ENCODE results near the gene SCARB1. TPM values are rescaled to one million over a fixed set of nuclear protein-coding genes. Genes with fewer than 3 reads are reported as not detected.

Gene SCARB1
- total RNA-seq, 1 donor, result 11.3 TPM

DNA sequence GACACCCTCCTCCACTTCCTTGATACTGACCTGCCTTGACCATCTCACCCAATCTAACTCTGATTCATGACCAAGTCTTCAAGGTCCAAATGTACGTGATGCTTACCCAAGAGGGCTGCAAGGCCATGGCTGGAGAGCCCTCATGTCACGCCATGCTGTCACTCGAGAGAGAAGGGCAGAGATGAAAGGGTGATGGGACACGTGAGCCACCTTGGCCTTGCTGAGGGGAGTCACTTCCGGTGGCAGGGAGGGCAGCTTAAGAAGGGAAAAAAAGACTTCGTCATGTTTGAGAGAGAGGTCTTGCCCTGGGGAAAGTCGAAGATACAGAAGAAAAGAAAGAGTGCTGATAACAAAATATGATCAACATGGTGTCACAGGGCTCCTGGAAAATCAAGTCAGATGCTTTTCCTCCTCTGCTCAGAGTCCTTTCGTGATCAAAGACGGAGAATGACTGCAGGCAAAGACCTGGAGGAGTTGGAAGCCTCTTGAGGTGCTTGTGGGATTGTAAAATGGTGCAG is 3.3 kb upstream of the SCARB1 start:
- no peak overlapping the region for H3K4me3 ChIP-seq (ENCODE audit: low read depth, low read length)
- DNase-seq (ENCODE audit: low read depth), result no peak
- TF ChIP-seq, protein P1, sequence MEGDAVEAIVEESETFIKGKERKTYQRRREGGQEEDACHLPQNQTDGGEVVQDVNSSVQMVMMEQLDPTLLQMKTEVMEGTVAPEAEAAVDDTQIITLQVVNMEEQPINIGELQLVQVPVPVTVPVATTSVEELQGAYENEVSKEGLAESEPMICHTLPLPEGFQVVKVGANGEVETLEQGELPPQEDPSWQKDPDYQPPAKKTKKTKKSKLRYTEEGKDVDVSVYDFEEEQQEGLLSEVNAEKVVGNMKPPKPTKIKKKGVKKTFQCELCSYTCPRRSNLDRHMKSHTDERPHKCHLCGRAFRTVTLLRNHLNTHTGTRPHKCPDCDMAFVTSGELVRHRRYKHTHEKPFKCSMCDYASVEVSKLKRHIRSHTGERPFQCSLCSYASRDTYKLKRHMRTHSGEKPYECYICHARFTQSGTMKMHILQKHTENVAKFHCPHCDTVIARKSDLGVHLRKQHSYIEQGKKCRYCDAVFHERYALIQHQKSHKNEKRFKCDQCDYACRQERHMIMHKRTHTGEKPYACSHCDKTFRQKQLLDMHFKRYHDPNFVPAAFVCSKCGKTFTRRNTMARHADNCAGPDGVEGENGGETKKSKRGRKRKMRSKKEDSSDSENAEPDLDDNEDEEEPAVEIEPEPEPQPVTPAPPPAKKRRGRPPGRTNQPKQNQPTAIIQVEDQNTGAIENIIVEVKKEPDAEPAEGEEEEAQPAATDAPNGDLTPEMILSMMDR (IDR thresholded peaks at IDR 0.05; ENCODE audit: insufficient read depth, low read length), result no peak

DNA sequence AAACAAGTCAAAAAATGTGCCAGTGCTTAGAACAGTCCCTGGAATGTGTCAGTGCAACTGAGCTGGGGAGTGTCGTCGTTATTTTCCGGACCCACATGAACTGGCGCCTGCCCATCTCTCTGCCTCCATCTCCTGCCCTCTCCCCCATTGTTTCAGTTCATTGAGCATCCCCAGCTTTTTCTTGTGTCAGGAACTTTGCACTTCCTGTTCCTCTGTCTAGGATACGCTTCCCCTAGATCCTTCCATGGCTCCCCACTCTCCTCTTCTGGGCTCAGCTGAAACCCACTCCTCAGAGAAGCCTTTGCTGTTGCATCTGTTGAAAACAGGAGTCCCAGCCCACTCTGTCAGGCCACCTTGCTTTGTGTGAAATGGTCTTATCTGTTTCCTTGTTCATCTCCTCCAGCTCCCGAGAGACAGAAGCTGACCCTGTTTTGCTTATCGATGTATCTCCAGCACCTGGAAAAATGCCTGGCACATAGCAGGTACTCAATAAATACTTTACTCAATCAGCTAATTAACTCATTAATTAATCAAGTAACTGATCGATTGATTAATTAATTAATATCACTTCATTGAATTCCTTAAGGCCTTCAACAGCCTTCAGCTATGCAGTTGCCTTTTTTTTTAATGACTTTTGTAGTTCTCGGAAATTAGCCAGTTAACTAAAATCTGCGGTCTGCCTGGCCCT is 2.7 kb upstream of the SCARB1 start:
- DNase-seq (ENCODE audit: low read depth), result no peak
- TF ChIP-seq, protein P1 (IDR thresholded peaks at IDR 0.05; ENCODE audit: insufficient read depth, low read length), result no peak
- no peak overlapping the region for H3K4me3 ChIP-seq (ENCODE audit: low read depth, low read length)

DNA sequence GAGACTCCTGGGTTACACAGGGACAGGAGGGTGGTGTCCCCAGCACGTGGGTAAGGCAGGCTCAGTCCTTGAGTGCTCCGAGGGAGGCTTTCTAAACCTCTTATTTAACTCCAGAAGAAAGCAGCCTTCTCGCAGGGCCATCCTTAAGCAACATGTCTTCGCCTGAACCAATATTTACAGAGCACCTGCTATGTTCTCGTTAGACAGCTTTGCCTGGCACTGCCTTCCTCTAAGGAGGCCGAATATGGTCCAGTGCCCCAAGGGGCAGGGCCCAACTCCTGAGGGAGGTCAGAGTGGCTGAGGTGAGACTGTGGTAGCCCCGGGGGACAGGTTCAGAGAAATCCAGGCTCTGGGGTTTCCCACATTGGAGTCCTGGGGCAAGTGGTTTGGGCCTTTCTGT is 2.1 kb upstream of the SCARB1 start:
- no peak for DNase-seq (ENCODE audit: low read depth)
- TF ChIP-seq, protein P1 (IDR thresholded peaks at IDR 0.05; ENCODE audit: insufficient read depth, low read length), result no peak
- no peak overlapping the region for H3K4me3 ChIP-seq (ENCODE audit: low read depth, low read length)

DNA sequence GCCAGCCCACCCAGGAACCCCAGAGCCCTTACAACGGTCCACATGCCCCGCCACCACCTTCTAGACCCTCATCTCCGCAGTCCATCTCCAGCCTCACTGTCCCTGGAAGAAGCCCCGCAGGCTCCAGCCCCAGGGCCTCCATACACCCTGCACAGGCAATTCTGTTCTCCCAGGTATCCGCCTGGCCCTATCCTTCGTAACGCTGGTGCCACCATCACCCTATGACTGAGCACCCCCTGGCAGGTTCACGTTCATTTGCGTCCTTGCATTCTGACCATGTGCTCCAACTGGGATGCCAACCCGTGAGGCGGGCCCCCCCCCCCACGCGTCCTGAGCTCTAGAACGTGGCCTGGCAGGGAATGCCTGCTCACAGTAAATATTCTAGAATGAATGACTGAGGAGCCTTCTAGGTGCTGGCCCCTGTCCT is 675 bp upstream of the SCARB1 start:
- no peak for DNase-seq (ENCODE audit: low read depth)
- peak overlapping the region; percentile 55 for H3K4me3 ChIP-seq (ENCODE audit: low read depth, low read length)
- TF ChIP-seq, protein P1 (IDR thresholded peaks at IDR 0.05; ENCODE audit: insufficient read depth, low read length), result no peak

DNA sequence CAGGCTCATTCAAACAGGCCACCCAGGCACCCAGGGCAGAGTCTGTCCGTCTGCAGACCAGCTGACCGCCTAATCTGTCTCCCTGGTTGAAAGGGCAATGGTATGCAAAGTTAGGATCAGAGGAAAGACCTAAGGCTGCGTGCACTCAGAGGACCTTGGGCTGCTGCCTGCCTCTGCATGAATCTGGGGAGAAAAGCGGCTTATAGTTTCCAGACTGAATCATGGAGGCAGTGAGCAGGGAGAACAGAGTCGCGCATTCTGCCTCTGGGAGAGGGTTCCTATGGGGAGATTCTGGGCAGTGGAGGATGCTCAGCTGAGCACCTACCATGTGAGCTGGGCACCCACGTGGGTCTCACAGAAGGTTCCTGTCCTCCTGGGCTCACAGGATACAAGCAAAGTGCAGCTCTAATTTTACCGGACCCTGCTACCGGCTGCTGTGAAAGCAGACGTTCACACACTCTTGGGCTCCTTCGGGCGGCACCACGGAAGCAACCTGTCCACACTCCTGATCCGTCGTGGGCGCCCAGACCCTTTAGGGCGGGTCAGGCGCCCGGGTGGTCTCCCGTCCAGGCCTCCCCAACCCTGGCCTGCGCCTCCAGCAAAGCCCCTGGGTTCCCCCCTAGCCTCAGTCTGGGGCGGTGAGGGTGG is 772 bp downstream of the SCARB1 start:
- DNase-seq (ENCODE audit: low read depth), result no peak
- H3K4me3 ChIP-seq (ENCODE audit: low read depth, low read length), result peak overlapping the region; percentile 76
- TF ChIP-seq, protein P1 (IDR thresholded peaks at IDR 0.05; ENCODE audit: insufficient read depth, low read length), result no peak

DNA sequence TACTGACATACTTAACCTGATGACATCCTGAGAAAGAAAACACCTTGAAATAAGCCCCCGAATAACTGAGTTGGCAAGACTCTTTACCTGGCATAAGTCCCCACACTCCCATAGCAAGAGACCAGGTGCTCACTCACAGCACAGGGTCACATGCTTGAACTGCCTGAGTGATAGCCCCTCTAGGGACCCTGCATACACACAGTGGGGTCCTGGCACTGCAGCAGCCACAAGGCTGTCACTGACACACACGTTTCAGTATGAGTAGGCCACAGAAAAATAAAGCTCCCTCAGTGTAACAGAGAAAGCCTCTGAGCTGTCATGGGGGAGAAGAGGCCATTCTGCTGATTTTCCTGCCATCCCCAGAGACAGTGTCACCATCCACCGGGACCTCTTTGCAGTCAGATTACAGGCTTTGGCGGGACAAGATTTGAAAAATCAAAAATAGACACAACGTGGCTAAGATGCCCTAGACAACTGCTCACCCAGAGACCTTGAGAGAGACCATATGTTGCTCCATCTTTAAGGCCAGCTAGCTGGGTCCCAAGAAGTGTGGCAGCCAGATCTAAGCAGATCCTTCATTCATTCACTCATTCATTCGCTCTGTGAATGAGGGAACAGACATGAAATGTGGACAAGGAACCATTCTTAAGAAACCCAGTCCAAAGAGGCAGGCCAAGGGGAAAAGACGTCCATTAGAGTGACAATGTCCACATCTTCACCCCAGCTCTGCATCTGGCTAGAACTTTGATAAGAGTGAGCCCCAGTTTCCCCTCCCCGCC is 1.6 kb downstream of the SCARB1 start:
- DNase-seq (ENCODE audit: low read depth), result no peak
- peak overlapping the region; percentile 76 for H3K4me3 ChIP-seq (ENCODE audit: low read depth, low read length)
- TF ChIP-seq, protein P1 (IDR thresholded peaks at IDR 0.05; ENCODE audit: insufficient read depth, low read length), result no peak
